ENCODE results near the gene GRAPL. TPM values are rescaled to one million over a fixed set of nuclear protein-coding genes. Genes with fewer than 3 reads are reported as not detected.
"Not testable (repeated sequence)": the region's sequence is repeated elsewhere in the genome, so short reads cannot be mapped to it uniquely, and the experiment has no call there.

GRAPL gene
- total RNA-seq (2013) = 1.3 TPM
- polyA plus RNA-seq (1 to 10 TPM in 1 of 3 donors, under 1 TPM in 1, not detected in 1; 0.56 to 3.5 TPM), polyA minus RNA-seq (1.7 and 2.9 TPM in 2 replicates), total RNA-seq (0 to 0.20 (median 0) reads per million in 11 experiments)

DNA sequence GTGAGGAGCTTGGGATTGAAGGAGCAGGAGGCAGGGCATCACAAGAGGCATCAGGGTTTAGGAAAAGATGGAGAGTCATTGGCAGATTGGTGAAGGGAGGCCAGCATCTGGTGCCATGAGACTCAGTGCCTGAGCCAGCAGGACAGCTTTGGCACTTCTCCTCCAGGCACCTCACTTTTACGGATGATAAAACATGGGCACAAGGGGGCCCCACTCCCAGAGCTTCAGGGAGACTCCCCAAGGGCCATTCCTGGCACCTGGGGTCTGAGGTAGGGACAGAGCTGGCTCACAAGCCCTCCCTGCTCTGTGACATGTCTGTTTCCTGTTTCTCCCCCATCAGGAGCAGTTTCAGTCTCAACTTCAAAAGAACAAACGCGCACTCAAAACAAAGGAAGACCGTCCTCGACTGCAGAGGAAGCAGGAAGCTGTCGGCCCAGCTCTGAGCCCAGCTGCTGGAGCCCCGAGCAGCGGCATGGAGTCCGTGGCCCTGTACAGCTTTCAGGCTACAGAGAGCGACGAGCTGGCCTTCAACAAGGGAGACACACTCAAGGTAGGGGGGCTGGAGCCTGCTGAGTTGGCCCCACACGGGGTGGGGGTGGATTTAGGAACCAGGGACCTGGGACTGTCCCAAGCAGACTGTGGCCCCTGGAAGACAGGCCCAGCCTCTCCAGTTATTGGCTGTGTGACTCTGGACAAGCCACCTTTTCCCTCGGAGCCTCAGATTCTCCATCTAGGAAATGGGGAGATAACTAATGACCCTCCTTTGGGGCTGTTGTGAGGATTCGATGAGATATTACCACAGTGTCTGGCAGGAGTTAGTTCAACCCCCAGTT is at the start of gene GRAPL:
Gene GRAPL, plus strand, starts transcription at position 442 of the 833 bp plus-strand sequence. Its CDS starts 31 bp downstream, at position 473.
- DNase-seq; H3K4me3 ChIP-seq (replicated peaks in 1 of 3; ENCODE audit: low read depth in 2 of 3, low read length in 3 of 3); H3K4me2 ChIP-seq (replicated peaks; ENCODE audit: extremely low read depth, low read length, poor library complexity, severe bottlenecking); H4K20me1 ChIP-seq (ENCODE audit: insufficient read depth, low read length); H3K36me3 ChIP-seq (replicated peaks in 1 of 2; ENCODE audit: control insufficient read depth in 1 of 2, insufficient read depth in 2 of 2, low read length in 2 of 2); H3K9me3 Mint-ChIP-seq; H3K4me3 Mint-ChIP-seq; H3K79me2 ChIP-seq (ENCODE audit: insufficient read depth, low read length); H3K27me3 ChIP-seq (ENCODE audit: control insufficient read depth in 2 of 2, insufficient read depth in 2 of 2, low read length in 2 of 2); H3K4me1 ChIP-seq (ENCODE audit: control insufficient read depth in 1 of 2, insufficient read depth in 2 of 2, low read length in 2 of 2); intact Hi-C loops (cut with micrococcal nuclease); H3K27ac Mint-ChIP-seq; H3K9ac ChIP-seq (ENCODE audit: insufficient read depth, low read length, poor library complexity, severe bottlenecking); H3K27ac ChIP-seq (ENCODE audit: low read depth in 1 of 2, low read length in 2 of 2); H3K4me1 Mint-ChIP-seq; H2AFZ ChIP-seq (ENCODE audit: insufficient read depth, low read depth, low read length, poor library complexity, severe bottlenecking); H3K27me3 Mint-ChIP-seq (ENCODE audit: low read depth in 3 of 3); H3K36me3 Mint-ChIP-seq; H3K9me3 ChIP-seq (replicated peaks in 1 of 2; ENCODE audit: control insufficient read depth in 1 of 2, insufficient read depth in 1 of 2, low read length in 2 of 2): not testable (repeated sequence)
- WGBS (ENCODE audit: insufficient coverage) = no CpG with 5 or more reads among the region's 14 CpGs

DNA sequence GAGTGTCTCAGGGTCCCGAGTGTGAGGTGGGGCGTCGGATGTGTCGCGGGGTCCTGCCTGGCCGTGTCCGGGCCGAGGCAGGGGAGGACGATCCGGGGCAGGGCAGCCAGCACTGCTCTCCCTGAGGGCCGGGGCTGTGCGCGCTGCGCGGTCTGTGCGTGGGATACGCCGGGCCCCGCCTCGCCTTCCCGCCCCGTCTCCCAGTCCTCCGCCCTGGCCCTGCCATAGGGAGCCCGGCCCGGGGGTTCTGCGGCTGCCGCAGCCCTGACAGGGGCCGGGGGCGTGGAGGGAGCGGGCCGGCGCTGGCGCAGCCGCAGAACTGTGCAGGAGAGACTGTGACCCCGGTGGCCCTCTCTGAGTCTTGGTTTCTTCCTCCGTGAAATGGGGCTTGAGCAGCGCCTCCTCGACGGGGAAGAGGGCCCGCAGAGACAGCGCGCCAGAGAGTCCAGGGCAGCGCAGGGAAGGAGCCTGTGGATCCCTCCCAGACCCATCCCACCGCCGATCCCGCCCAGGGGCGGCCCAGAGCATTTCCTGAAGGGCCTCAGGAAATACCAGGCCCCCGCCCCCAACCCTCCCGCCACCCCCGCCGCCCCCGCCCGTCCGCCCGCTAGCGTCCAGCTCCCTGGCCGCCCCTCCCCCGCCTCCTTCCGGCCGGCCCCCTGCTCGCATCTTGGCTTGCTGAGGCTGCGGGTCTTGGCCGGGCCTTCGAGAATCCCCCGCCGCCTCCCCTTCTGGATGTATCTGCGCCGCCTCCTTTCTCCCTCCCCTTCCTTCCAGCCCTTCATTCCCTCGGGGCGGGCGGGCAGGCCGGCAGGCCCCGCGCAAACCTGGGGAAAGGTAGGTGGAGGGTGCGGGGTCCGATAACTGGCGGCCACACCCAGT is 38.3 kb upstream of the GRAPL start:
- not testable (repeated sequence) for H3K4me3 ChIP-seq (replicated peaks in 1 of 3; ENCODE audit: low read depth in 2 of 3, low read length in 3 of 3); H3K9me3 ChIP-seq (replicated peaks in 1 of 2; ENCODE audit: control insufficient read depth in 1 of 2, insufficient read depth in 1 of 2, low read length in 2 of 2)
- WGBS (ENCODE audit: insufficient coverage) = no CpG with 5 or more reads among the region's 77 CpGs

DNA sequence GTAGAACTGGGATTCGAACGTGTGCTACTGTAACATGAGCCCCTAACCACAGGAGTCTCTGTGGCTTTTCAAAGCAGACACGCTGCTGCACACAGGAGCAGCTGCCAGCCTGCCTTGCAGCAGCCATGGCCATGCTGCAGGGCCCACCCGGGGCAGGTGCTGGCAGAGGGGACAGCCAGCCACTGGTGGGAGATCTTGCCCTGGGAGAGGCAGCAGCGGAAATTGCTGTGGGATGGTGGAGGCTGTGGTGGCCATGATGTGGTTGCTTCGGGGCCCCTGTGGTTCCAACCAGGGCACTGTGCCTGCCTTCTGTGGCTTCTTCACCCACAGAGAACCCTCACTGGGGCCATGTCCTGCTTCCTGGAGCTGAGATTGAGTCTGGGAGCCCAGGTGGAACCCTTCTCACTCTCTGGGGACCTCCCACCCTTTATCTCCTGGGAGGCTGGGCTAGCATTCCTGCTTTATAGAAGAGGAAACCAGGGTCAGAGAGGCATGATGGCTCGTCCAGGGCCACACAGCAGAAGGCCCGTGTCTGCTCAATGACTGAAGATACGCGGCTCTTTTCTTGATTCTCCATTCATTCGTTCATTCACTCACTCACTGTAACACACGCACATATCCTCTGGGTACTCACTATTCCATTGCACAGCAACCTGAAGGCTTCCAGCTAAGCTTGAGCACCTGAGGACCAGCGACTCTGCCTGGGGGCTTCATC is 37.2 kb upstream of the GRAPL start:
- H3K27ac ChIP-seq (ENCODE audit: low read depth in 1 of 2, low read length in 2 of 2); H3K9me3 ChIP-seq (replicated peaks in 1 of 2; ENCODE audit: control insufficient read depth in 1 of 2, insufficient read depth in 1 of 2, low read length in 2 of 2); H3K4me1 ChIP-seq (ENCODE audit: control insufficient read depth in 1 of 2, insufficient read depth in 2 of 2, low read length in 2 of 2); H3K9me3 Mint-ChIP-seq; H3K4me3 ChIP-seq (replicated peaks in 1 of 3; ENCODE audit: low read depth in 2 of 3, low read length in 3 of 3); H3K36me3 Mint-ChIP-seq; H3K27ac Mint-ChIP-seq; H3K9ac ChIP-seq (ENCODE audit: insufficient read depth, low read length, poor library complexity, severe bottlenecking); H3K79me2 ChIP-seq (ENCODE audit: insufficient read depth, low read length); intact Hi-C loops (cut with micrococcal nuclease); H3K27me3 Mint-ChIP-seq (ENCODE audit: low read depth in 3 of 3); H2AFZ ChIP-seq (ENCODE audit: insufficient read depth, low read depth, low read length, poor library complexity, severe bottlenecking); DNase-seq; H3K4me1 Mint-ChIP-seq; H3K36me3 ChIP-seq (replicated peaks in 1 of 2; ENCODE audit: control insufficient read depth in 1 of 2, insufficient read depth in 2 of 2, low read length in 2 of 2); H3K4me2 ChIP-seq (replicated peaks; ENCODE audit: extremely low read depth, low read length, poor library complexity, severe bottlenecking); H3K27me3 ChIP-seq (ENCODE audit: control insufficient read depth in 2 of 2, insufficient read depth in 2 of 2, low read length in 2 of 2); H4K20me1 ChIP-seq (ENCODE audit: insufficient read depth, low read length); H3K4me3 Mint-ChIP-seq: not testable (repeated sequence)
- WGBS (ENCODE audit: insufficient coverage) = no CpG with 5 or more reads among the region's 13 CpGs

More for the DNA sequence above, 38.3 kb upstream of the GRAPL start:
- H4K20me1 ChIP-seq (ENCODE audit: insufficient read depth, low read length); H3K4me1 Mint-ChIP-seq; H3K9ac ChIP-seq (ENCODE audit: insufficient read depth, low read length, poor library complexity, severe bottlenecking); H3K36me3 Mint-ChIP-seq; DNase-seq; H3K9me3 Mint-ChIP-seq; H3K79me2 ChIP-seq (ENCODE audit: insufficient read depth, low read length); intact Hi-C loops (cut with micrococcal nuclease); H3K36me3 ChIP-seq (replicated peaks in 1 of 2; ENCODE audit: control insufficient read depth in 1 of 2, insufficient read depth in 2 of 2, low read length in 2 of 2); H3K27me3 ChIP-seq (ENCODE audit: control insufficient read depth in 2 of 2, insufficient read depth in 2 of 2, low read length in 2 of 2); H2AFZ ChIP-seq (ENCODE audit: insufficient read depth, low read depth, low read length, poor library complexity, severe bottlenecking); H3K4me3 Mint-ChIP-seq; H3K27ac Mint-ChIP-seq; H3K27ac ChIP-seq (ENCODE audit: low read depth in 1 of 2, low read length in 2 of 2); H3K4me1 ChIP-seq (ENCODE audit: control insufficient read depth in 1 of 2, insufficient read depth in 2 of 2, low read length in 2 of 2); H3K4me2 ChIP-seq (replicated peaks; ENCODE audit: extremely low read depth, low read length, poor library complexity, severe bottlenecking); H3K27me3 Mint-ChIP-seq (ENCODE audit: low read depth in 3 of 3): not testable (repeated sequence)

Data from CD14-positive monocyte (primary cell).